SU-DHL-6 (cell line): ENCODE results near the gene FGFR3.

Experiments
- EZH2phosphoT487 ChIP-seq: fragments of 200-600 bp; sonication (generic), shearing (Covaris generic); conservative IDR thresholded peaks from 2 replicates; pipeline ENCODE4 v1.6.1; 2018; ENCODE audit warnings: mild to moderate bottlenecking, antibody characterized with exemption, low read length, moderate library complexity, mixed read lengths
- TF ChIP-seq, protein P1 (sequence below): fragments of 200-600 bp; sonication (generic); IDR thresholded peaks from one replicate; pipeline ENCODE4 v1.5.1; 2017; ENCODE audit warnings: antibody characterized with exemption, mild to moderate bottlenecking, low read length, moderate library complexity; ENCODE audit not compliant: insufficient read depth, poor library complexity, severe bottlenecking

DNA sequence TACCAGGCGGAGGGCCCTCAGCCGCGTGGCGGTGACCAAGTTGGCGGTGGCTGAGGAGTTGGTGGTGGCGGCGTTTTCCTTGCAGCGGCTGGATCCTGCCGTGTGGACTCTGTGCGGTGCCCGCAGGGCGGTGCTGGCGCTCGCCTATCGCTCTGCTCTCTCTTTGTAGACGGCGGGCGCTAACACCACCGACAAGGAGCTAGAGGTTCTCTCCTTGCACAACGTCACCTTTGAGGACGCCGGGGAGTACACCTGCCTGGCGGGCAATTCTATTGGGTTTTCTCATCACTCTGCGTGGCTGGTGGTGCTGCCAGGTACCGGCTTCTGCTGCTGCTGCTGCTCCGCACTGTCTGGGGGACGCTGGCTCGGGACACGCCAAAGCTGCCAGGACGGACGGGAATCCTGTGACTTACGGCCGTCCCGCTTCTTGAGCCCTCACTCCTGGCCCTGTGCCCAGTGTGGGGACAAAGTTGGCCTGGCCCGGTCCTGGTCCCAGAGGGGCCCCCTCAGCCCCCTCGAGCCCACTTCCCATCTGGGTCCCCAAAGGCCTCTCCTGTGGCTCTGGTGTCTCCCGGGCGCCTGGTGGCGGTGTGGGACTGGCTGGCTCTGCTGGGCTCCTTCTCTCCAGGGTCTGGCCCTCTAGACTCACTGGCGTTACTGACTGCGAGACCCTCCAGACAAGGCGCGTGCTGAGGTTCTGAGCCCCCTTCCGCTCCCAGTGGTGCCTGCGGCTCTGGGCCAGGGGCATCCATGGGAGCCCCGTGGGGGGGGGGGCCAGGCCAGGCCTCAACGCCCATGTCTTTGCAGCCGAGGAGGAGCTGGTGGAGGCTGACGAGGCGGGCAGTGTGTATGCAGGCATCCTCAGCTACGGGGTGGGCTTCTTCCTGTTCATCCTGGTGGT lies 10.7 kb downstream of the FGFR3 start:
- TF ChIP-seq EZH2phosphoT487 = no peak
- TF ChIP-seq, protein P1, sequence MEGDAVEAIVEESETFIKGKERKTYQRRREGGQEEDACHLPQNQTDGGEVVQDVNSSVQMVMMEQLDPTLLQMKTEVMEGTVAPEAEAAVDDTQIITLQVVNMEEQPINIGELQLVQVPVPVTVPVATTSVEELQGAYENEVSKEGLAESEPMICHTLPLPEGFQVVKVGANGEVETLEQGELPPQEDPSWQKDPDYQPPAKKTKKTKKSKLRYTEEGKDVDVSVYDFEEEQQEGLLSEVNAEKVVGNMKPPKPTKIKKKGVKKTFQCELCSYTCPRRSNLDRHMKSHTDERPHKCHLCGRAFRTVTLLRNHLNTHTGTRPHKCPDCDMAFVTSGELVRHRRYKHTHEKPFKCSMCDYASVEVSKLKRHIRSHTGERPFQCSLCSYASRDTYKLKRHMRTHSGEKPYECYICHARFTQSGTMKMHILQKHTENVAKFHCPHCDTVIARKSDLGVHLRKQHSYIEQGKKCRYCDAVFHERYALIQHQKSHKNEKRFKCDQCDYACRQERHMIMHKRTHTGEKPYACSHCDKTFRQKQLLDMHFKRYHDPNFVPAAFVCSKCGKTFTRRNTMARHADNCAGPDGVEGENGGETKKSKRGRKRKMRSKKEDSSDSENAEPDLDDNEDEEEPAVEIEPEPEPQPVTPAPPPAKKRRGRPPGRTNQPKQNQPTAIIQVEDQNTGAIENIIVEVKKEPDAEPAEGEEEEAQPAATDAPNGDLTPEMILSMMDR = no peak
